WERI-Rb-1 (cell line): ENCODE results near the gene YIPF3.
"Not testable (repeated sequence)": the region's sequence is repeated elsewhere in the genome, so short reads cannot be mapped to it uniquely, and the experiment has no call there.

Source experiments
- DNase-seq: peaks from one replicate; pipeline ENCODE4 v3.0.0-alpha.2; 2020
- H3K27ac ChIP-seq: fragments of 250-450 bp; sonication (Bioruptor Pico); 2 replicates; pipeline ENCODE4 v1.5.1; 2020; ENCODE audit warnings: mild to moderate bottlenecking, moderate library complexity
- H3K27me3 ChIP-seq: fragments of 250-450 bp; sonication (Bioruptor Pico); 2 replicates; pipeline ENCODE4 v1.5.1; 2021; ENCODE audit warnings: mild to moderate bottlenecking, low read depth, moderate library complexity; ENCODE audit not compliant: insufficient read depth, severe bottlenecking
- H3K36me3 ChIP-seq: fragments of 250-450 bp; sonication (Bioruptor Pico); 2 replicates; pipeline ENCODE4 v1.5.1; 2020; ENCODE audit warnings: mild to moderate bottlenecking, moderate library complexity
- H3K4me3 ChIP-seq: 2 replicates; pipeline ENCODE4 v1.5.1; 2011; ENCODE audit warnings: low read depth, mild to moderate bottlenecking, control low read depth, low read length
- H3K9me3 ChIP-seq: fragments of 250-450 bp; sonication (Bioruptor Pico); 2 replicates; pipeline ENCODE4 v1.5.1; 2021; ENCODE audit warnings: mild to moderate bottlenecking, moderate library complexity; ENCODE audit not compliant: severe bottlenecking
- CTCF ChIP-seq: IDR thresholded peaks from 2 replicates; pipeline ENCODE4 v1.5.1; 2011; ENCODE audit warnings: low read depth, mild to moderate bottlenecking, control low read depth, inconsistent platforms, low read length

The YIPF3 gene

GRCh38 chr6:43469947-43470346, 46.8 kb downstream of the YIPF3 start:
- no peaks in the 10 kb centered on the region for H3K9me3 ChIP-seq
- H3K27me3 ChIP-seq, result no peaks in the 10 kb centered on the region
- H3K36me3 ChIP-seq, result no peaks in the 10 kb centered on the region
- DNase-seq, result no peak
- TF ChIP-seq CTCF, result no peak
- H3K27ac ChIP-seq, result no peak overlapping the region
- no peak overlapping the region for H3K4me3 ChIP-seq

GRCh38 chr6:43468748-43469681, 47.7 kb downstream of the YIPF3 start:
- Histone ChIP-seq H3K27me3 (no peaks in the 10 kb centered on the region), H3K9me3 (no peaks in the 10 kb centered on the region), H3K27ac (no peak overlapping the region; the same call in 1 of the 2 replicates), H3K4me3 (no peak overlapping the region), H3K36me3 (no peaks in the 10 kb centered on the region)
- TF ChIP-seq CTCF, result no peak
- no peak for DNase-seq

GRCh38 chr6:43468240-43468639, 48.5 kb downstream of the YIPF3 start:
- Histone ChIP-seq H3K27me3 (no peaks in the 10 kb centered on the region), H3K27ac (no peak overlapping the region; the same call in 1 of the 2 replicates), H3K36me3 (no peaks in the 10 kb centered on the region), H3K9me3 (no peaks in the 10 kb centered on the region), H3K4me3 (no peak overlapping the region)
- DNase-seq, result no peak
- TF ChIP-seq CTCF, result no peak

GRCh38 chr6:43467752-43468151, 49.0 kb downstream of the YIPF3 start:
- TF ChIP-seq CTCF, result no peak
- Histone ChIP-seq H3K4me3 (no peak overlapping the region), H3K36me3 (no peaks in the 10 kb centered on the region), H3K9me3 (no peaks in the 10 kb centered on the region), H3K27me3 (no peaks in the 10 kb centered on the region), H3K27ac (no peak overlapping the region)
- no peak for DNase-seq

- not testable (repeated sequence) for DNase-seq, H3K36me3 ChIP-seq
Observed at GRCh38 chr6:43467265-43467664, 49.5 kb downstream of the YIPF3 start.

GRCh38 chr6:43465948-43466347, 50.8 kb downstream of the YIPF3 start:
- H3K27me3 ChIP-seq, result no peaks in the 10 kb centered on the region
- H3K4me3 ChIP-seq, result no peak overlapping the region
- H3K9me3 ChIP-seq, result no peaks in the 10 kb centered on the region
- DNase-seq, result no peak
- no peak for TF ChIP-seq CTCF
- no peaks in the 10 kb centered on the region for H3K36me3 ChIP-seq
- no peak overlapping the region for H3K27ac ChIP-seq

More at GRCh38 chr6:43467265-43467664, 49.5 kb downstream of the YIPF3 start:
- H3K9me3 ChIP-seq, H3K4me3 ChIP-seq, H3K27me3 ChIP-seq, H3K27ac ChIP-seq: not testable (repeated sequence)
